ENCODE data around the gene POMP.
A peak's percentile ranks its signal among the peaks of the same experiment; 100 is the strongest.

POMP gene

DNA sequence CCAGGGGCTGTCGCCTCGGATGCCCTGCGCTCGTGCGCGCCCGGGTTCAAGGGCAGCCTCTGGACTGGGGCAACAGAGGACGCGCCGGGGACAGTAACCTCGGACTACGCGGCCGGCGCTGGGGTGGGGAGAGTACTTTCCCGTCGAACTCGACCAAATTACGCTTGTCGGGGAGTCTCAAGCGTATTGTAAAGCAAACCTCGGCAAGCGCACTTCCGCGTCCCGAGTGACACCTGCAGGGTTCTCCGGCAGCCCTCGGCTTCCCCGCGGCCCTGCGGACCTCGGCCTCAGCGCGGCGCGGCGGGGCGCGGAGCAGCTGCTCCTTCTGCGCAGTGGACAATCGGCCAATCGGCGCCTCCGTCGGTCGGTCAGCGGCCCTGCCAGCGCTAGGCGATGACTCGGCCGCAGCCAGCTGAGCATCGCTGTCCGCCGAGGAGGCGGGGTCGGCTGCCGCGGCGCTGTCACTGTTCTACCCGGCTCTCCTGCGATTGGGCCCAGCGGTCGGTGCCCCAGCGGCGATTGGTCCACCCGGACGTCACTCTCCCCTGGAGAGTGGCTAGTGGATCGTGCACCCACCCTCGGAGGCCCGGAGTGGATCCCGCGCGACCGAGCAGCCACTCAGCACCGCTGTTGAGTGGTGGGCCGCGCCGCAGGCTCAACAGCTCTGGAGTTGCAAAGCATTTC, 59.8 kb downstream of the POMP start, which contains the start of gene SLC46A3:
SLC46A3 (minus strand) TSS at position 428 of the 684 bp plus-strand sequence. CDS start 972 bp downstream, outside the sequence.
- TF ChIP-seq, protein P1, sequence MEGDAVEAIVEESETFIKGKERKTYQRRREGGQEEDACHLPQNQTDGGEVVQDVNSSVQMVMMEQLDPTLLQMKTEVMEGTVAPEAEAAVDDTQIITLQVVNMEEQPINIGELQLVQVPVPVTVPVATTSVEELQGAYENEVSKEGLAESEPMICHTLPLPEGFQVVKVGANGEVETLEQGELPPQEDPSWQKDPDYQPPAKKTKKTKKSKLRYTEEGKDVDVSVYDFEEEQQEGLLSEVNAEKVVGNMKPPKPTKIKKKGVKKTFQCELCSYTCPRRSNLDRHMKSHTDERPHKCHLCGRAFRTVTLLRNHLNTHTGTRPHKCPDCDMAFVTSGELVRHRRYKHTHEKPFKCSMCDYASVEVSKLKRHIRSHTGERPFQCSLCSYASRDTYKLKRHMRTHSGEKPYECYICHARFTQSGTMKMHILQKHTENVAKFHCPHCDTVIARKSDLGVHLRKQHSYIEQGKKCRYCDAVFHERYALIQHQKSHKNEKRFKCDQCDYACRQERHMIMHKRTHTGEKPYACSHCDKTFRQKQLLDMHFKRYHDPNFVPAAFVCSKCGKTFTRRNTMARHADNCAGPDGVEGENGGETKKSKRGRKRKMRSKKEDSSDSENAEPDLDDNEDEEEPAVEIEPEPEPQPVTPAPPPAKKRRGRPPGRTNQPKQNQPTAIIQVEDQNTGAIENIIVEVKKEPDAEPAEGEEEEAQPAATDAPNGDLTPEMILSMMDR (IDR thresholded peaks at IDR 0.05; ENCODE audit: borderline replicate concordance, extremely low read depth, low read length, poor library complexity, severe bottlenecking), result peak; percentile 28
- TF ChIP-seq EZH2 (IDR thresholded peaks at IDR 0.05; ENCODE audit: borderline replicate concordance, low read depth, low read length, severe bottlenecking), result no peak
- Histone ChIP-seq H3K27ac (ENCODE audit: low read length) (peak within 1 kb of the TSS; percentile 81), H3K4me1 (ENCODE audit: insufficient read depth, low read length) (peaks cover 32% of the 10 kb centered on the region), H2AFZ (ENCODE audit: low read depth, low read length) (peak within 1 kb of the TSS; percentile 90), H4K20me1 (ENCODE audit: insufficient read depth, low read length) (no peaks in the 10 kb centered on the region), H3K4me3 (ENCODE audit: low read depth in 1 of 2, low read length in 2 of 2) (peak within 1 kb of the TSS; percentile 71 to 87), H3K9ac (ENCODE audit: low read depth, low read length) (peak within 1 kb of the TSS; percentile 74), H3K79me2 (ENCODE audit: insufficient read depth, low read length) (peaks cover 6% of the 10 kb centered on the region), H3K9me3 (ENCODE audit: insufficient read depth, low read length, severe bottlenecking) (no peaks in the 10 kb centered on the region), H3K36me3 (ENCODE audit: insufficient read depth, low read length) (peaks cover 10% of the 10 kb centered on the region), H3K4me2 (ENCODE audit: insufficient read depth, low read length) (peak within 1 kb of the TSS; percentile 87), H3K27me3 (ENCODE audit: insufficient read depth, low read length, poor library complexity) (no peaks in the 10 kb centered on the region)
- ATAC-seq (ENCODE audit: insufficient read depth, low read depth) (peak; percentile 99), DNase-seq (peak; percentile 99)

DNA sequence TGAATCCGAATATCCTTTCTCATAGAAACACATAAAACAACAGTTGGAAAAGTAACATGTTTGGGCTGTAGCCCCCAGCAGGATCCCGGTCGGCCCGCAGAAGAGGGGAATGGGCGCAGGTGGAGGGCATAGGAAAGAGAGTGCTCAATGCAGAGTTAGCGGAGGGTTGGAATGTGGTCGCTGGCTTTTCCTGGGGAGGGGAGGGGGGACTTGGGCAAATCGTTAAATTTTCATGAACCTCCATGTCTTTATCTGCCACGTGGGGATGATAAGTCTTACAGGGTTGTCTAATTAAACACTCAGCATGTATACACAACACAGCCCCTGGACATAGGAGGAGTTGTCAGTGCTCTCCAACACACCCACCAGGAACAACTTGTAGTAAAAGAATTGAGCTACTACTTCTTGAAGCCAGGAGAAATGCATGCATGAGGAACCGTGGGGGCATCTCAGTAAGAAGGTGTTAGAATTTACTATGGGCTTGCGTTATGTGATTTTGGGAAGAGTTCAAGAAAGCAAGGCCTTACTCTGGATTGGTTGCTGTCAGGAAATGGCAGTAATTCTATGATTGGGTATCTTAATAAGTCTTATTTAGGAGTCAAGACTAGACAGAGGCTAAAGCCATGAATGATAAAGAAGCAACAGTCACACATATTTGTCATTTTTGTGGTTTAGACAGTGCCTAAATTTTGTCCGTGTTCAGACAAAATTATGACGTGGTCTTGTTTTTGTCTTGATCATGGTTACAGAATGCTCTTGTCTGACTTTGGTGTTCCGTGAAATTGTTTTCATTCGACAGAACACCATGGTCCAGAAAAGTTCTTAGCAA, 60.5 kb downstream of the POMP start:
- Histone ChIP-seq H3K4me1 (ENCODE audit: insufficient read depth, low read length) (peaks cover 32% of the 10 kb centered on the region), H3K79me2 (ENCODE audit: insufficient read depth, low read length) (peaks cover 6% of the 10 kb centered on the region), H2AFZ (ENCODE audit: low read depth, low read length) (peak overlapping the region; percentile 90), H3K9ac (ENCODE audit: low read depth, low read length) (peak overlapping the region; percentile 74), H3K27ac (ENCODE audit: low read length) (peak overlapping the region; percentile 81), H3K27me3 (ENCODE audit: insufficient read depth, low read length, poor library complexity) (no peaks in the 10 kb centered on the region), H3K36me3 (ENCODE audit: insufficient read depth, low read length) (peaks cover 10% of the 10 kb centered on the region), H4K20me1 (ENCODE audit: insufficient read depth, low read length) (no peaks in the 10 kb centered on the region), H3K4me3 (ENCODE audit: low read depth in 1 of 2, low read length in 2 of 2) (peak overlapping the region; percentile 71 to 87; a peak in 3 of 4 replicates), H3K9me3 (ENCODE audit: insufficient read depth, low read length, severe bottlenecking) (no peaks in the 10 kb centered on the region), H3K4me2 (ENCODE audit: insufficient read depth, low read length) (peak overlapping the region; percentile 87)
- ATAC-seq (ENCODE audit: insufficient read depth, low read depth) (peak; percentile 0; the same call in 2 of the 3 replicates), DNase-seq (no peak)
- TF ChIP-seq, protein P1 (IDR thresholded peaks at IDR 0.05; ENCODE audit: borderline replicate concordance, extremely low read depth, low read length, poor library complexity, severe bottlenecking), result no peak
- no peak for TF ChIP-seq EZH2 (IDR thresholded peaks at IDR 0.05; ENCODE audit: borderline replicate concordance, low read depth, low read length, severe bottlenecking)

DNA sequence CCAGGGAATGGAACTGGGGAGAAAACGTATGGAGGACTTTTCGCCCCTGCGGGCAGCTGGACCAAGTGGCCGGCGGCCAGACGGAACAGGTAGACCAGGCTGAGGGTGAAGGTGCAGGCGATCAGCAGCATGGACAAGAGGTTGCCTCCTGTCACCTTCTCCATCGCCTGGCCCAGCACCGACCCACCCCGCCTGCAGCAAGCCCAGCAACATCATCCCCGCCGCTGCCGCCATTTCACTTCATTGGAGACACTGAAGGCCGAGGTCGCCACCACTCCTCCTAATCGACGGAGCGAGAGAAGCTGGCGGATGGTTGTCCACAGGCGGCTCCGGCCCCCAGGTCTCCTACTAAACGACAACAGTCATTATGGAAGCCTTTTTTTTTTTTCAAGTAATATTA, 64.9 kb downstream of the POMP start:
- Histone ChIP-seq H3K9ac (ENCODE audit: low read depth, low read length) (no peak overlapping the region), H3K4me1 (ENCODE audit: insufficient read depth, low read length) (peaks cover 10% of the 10 kb centered on the region), H3K27ac (ENCODE audit: low read length) (no peak overlapping the region), H3K9me3 (ENCODE audit: insufficient read depth, low read length, severe bottlenecking) (no peaks in the 10 kb centered on the region), H3K4me3 (ENCODE audit: low read depth in 1 of 2, low read length in 2 of 2) (no peak overlapping the region), H3K27me3 (ENCODE audit: insufficient read depth, low read length, poor library complexity) (no peaks in the 10 kb centered on the region), H3K4me2 (ENCODE audit: insufficient read depth, low read length) (no peak overlapping the region), H2AFZ (ENCODE audit: low read depth, low read length) (no peak overlapping the region), H4K20me1 (ENCODE audit: insufficient read depth, low read length) (no peaks in the 10 kb centered on the region), H3K79me2 (ENCODE audit: insufficient read depth, low read length) (no peaks in the 10 kb centered on the region), H3K36me3 (ENCODE audit: insufficient read depth, low read length) (no peaks in the 10 kb centered on the region)
- ATAC-seq (ENCODE audit: insufficient read depth, low read depth) (no peak), DNase-seq (no peak)
- TF ChIP-seq EZH2 (IDR thresholded peaks at IDR 0.05; ENCODE audit: borderline replicate concordance, low read depth, low read length, severe bottlenecking), result no peak

All from DND-41 (cell line).